Stimulated activated CD4-positive, alpha-beta T cell treated with anti-CD3 and anti-CD28 coated beads, Interleukin-1b, Interleukin-23, amount 100 ng/mL, for 4 hours (primary cell): ENCODE measurements around the gene GALNTL6.
"Not testable (repeated sequence)": the region's sequence is repeated elsewhere in the genome, so short reads cannot be mapped to it uniquely, and the experiment has no call there.

Source experiments
- DNase-seq, 2 donors: peaks; one replicate each; pipeline ENCODE4 v3.0.0-alpha.2; 2020; ENCODE audit warnings: low read depth in 2 of 2

The GALNTL6 gene

DNA sequence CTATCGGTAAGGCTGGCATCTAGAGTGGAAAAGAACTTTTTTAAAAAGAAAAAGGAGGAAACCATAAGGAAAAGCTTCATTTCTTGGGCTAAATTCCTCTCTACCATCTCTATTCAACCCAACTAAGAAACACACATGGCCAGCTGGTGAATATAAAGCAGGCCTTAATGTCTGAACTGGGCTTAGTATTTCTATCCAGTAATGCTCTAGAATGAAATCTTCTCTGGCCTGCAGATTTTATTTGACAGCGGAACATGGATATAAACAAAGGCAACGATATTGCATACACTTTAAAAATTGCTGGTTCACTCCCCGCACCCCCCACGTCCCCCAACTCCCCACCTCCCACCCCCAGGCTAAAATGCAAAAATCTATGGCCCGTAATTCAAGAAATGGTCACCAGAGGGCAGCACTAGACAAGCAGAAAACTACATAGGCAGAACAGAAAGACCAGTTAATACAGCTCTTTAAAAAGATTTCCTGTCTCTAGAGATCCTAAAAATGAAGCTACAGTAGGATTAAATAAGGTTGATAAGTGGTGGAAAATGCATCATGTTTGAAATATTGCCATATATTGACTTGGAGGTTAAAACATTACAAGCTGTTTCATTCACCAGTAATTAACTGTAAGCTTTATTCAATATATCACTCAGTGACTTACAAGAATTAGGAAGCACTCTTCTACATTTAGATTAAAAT is 1200.2 kb downstream of the GALNTL6 start:
- peak; percentile 7 to 58 for DNase-seq

DNA sequence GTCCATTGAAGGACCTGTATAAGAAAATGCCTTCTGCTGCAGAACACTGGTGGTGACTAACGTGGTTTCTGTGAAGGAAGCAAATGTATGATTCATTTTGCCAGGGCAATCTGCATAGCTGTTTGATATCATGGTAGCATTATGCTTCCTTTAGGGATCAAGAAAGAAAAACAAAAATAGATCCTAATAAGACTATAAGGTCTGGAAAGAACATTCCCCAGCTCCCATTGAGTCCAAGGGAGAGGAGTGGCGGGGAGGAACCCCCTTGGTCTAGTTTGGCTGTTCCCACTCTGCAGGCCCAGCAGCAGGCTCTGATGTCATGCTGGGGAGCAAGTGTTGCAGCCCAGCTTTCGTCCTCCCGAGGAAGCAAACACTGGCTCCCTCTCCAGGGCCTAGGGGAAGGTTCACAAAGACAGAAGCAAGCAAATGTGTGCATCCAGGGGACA is 1200.9 kb downstream of the GALNTL6 start:
- no peak for DNase-seq

DNA sequence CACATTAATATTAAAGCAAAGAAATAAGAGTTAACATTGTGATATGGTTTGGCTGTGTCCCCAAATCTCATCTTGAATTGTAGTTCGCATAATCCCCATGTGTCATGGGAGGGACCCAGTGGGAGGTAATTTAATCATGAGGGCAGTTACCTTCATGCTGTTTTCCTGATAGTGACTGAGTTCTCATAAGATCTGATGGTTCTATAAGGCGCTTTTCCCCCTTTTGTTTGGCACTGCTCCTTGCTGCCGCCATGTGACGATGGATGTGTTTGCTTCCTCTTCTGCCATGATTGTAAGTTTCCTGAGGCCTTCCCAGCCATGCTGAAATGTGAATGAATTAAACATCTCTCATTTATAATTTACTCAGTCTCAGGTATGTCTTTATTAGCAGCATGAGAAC is 1201.6 kb downstream of the GALNTL6 start:
- DNase-seq, result no peak

DNA sequence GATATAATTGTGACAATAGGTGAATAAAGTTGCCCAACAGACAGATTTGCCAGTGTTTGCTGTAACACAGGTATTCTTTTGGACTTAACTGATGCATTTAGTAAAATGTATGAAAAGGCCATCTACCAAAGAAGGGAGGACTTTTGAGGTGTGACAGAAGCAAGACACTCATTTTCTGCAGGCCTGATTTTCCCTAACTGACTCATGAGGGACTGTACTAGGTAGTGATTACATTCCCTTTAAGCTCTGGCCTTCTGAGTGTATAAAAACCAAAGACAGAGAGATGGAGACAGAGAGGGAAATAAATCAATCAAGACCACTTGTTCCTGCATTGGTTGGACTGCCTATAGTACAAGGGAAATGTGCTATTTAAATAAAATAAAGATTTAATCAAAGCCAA is 1204.6 kb downstream of the GALNTL6 start:
- DNase-seq, result no peak

DNA sequence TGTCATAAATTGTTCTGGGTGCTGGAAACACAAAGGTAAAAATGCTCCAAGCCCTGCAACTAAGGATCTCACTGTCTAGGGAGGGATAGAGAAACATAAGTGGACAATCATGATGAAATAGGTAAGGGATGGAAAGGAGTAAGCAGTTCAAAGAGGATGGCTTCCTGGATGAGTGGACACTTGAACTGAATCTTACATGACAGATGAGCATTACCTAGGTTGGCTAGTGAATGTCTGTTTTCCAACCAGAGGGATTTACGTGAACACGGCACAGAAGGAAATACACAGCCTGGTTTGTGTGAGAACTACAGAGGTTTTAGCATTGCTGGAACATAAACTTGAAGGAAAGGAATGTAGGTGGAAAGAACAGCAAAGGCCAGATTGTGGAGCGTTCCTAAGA is 1205.2 kb downstream of the GALNTL6 start:
- DNase-seq, result no peak

DNA sequence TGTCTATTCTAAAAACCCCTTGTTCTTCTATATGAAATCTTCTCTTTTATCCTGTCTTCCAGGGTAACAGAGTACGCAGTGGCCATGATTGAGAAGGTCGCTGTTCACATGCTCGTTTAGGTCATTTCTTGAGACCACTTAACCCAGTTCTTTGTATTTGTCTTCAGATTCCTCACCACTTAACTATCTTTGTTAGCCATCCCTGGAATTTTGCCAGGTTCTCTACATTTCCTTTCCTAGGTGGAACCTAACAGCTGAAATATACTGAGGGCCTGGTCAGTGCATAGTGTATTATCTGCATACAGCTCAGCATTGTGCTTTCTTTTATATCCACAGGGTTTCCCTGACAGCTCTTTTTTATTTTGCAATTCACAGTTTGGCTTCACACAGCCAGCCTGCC is 1206.5 kb downstream of the GALNTL6 start:
- no peak for DNase-seq

DNA sequence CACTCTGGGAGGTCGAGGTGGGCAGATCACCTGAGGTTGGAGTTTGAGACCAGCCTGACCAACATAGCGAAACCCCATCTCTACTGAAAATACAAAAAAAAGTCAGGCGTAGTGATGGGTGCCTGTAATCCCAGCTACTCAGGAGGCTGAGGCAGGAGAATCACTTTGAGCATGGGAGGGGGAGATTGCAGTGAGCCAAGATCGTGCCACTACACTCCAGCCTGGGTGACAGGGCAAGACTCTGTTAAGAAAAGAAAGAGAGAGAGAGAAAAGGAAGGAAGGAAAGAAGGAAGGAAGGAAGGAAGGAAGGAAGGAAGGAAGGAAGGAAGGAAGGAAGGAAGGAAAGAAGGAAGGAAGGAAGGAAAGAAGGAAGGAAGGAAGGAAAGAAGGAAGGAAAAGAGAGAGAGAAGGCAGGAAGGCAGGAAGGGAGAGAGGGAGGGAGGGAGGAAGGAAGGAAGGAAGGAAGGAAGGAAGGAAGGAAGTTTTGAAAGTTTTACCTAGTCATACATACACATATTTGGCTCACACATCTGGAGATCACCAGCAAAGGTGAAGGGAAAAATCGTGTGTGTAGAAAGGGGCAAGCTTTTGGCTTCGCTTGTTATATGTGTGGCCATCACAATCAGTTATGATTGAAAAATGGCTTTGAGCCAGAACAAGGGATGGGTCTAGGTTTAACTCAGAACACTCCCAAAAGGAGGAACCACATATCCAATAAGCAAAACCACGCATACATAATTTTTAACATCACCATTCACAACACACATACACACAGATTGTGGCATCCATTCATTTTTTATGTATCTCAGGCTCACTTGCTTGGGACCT is 1208.8 kb downstream of the GALNTL6 start:
- not testable (repeated sequence) for DNase-seq

DNA sequence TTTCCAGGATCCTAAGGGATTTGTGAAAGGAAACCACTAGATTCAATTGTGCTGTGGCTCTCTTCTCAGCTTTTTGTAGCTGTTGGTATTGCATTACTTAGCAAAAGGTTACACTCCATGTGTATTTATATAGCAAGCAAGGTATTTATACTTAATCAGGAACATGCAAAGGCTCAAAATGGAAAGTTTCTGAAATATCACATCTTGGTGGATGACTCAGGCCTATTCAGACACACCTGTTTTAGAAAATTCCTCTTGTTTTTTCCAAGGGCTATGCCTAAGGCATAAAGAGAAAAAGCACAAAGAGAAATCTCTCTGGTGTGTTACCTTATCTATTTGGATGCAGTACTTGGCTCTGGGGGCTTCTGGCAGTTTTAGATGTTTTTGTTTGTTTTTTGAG is 1211.0 kb downstream of the GALNTL6 start:
- DNase-seq, result no peak

DNA sequence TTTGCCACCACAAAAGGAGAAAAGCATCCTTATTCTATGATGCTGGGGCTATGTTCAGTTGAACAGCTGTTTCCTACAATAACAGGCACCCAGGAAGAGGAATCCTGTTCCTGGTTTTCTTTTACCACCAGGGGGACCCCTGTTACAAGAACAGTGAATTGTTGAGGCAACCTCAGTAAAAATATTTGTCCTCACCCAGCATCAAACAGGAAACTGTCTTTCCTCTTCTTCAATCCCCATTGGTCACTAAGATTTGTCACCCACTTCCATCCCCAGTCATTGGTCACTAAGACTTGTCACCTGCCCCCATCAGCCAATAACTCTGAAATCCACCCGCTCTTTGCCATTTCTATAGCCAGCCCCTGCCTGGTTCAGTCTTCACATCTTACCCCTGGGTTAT is 1211.9 kb downstream of the GALNTL6 start:
- DNase-seq, result no peak

DNA sequence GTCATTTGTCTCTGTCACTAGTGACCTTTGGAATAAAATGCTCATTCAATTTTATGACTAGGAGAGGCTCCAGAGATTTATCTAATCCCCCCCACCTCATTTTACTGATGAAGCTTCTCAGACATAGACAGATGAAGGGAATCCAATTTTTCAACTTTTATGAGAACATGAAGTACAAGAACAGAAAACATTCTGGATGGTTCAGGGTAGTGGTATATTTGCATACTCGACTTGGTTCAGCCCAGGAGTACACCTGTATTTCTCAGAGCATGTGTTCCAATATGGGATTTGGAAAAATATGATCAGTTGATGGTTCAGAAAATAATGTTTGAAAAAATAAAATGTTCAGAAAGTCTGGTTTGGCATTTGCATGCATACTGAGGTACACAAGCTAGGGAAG is 1224.0 kb downstream of the GALNTL6 start:
- DNase-seq, result no peak

DNA sequence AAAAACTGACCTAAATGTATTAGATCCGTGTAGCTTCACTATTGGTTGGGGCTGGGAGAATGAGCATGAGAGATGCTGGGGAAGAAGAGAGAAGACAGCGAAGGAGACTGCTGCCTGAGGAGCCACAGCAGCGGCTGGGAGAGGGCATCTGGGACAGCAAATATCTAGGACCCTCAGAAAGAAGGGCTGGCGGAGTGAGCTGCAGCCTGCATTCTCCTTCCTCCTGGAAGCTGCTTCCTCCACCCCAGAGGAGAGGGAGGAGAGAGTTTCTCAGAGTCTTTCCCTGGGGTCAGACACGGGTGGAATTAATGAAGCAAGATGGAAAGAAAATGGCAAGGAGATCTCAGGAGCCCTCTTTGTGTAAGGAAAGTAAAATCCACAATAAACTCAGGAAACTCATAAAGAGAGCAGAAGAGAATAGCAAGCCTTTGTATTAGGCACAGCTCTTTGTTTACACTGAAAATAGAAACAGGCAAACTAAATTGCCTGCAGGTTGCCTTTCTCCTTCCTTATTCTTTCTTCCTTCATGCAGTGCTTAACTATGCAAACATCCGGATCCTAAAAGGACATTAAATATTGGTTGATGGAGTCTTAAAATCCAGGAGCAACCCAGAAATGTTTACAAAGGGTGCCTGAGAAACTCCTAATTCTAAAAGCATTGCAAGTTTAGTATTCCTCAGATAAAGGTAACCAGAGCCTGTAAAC is 1225.1 kb downstream of the GALNTL6 start:
- DNase-seq, result no peak

DNA sequence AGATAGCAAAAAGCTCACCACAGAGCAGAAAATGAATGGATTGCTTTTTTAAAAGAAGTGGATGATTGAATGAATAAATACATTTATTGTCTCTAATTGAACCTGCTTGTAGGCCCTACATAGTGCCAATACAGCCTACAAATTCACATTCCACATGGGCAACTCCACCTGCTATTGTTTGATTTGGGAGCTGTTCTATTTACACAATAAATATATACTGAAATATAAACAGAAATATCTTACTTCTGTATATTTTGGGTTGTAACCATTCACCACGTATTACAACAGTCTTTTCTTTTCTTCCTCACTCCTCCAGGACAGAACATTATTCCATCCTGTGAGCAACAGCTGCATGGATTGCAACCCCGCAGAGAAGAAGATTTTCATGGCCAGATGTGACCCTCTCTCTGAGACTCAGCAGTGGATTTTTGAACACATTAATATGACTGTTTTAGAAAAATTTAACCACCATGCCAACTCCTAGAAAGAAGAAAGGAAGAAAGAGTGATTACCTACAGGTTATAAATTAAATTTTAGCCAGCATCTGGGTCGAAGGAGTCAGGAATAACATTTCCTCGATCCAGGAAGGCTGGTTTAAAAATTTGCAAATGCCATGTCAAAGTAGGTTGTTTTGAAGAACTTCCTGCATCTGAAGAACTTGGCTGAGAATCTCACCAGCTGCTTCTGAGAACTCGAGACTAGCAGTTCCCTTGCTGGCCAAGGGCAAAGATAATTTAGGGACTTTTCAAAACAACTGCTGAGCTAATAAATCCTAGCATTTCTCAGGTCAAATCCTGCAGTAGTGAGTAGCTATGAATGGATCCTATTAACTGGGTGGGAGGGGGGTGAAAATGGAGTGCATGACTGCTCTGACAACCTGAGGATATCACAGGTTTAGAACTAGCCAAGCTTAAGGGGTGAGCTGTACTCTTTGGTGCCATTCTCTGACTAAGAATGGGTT is 1226.7 kb downstream of the GALNTL6 start:
- no peak for DNase-seq

DNA sequence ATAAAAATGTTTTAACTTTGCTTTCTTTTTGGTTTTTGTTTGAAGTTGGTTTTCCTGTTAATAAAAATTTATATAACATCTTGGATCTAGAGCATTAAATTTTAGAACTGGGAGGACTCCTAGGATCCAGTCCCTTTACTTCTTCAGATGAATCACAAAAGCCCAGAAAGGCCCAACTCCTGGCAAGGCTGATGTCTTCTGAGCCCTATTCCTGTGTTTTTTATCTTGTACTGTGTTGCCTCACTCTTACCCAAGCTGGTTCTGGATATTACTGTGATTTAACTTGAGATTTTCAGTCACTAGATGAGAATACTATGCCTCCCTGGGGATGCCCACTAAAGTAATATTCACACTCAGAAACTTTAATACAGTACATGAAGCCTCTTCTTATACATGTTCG is 1228.3 kb downstream of the GALNTL6 start:
- no peak for DNase-seq

DNA sequence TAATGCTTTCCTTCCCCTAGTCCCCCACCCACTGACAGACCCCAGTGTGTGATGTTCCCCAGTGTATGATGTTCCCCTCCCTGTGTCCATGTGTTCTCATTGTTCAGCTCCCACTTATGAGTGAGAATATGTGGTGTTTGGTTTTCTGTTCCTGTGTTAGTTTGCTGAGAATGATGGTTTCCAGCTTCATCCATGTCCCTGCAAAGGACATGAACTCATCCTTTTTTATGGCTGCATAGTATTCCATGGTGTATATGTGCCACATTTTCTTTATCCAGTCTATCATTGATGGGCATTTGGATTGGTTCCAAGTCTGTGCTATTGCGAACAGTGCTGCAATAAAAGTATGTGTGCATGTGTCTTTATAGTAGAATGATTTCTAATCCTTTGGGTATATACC is 1228.9 kb downstream of the GALNTL6 start:
- not testable (repeated sequence) for DNase-seq

DNA sequence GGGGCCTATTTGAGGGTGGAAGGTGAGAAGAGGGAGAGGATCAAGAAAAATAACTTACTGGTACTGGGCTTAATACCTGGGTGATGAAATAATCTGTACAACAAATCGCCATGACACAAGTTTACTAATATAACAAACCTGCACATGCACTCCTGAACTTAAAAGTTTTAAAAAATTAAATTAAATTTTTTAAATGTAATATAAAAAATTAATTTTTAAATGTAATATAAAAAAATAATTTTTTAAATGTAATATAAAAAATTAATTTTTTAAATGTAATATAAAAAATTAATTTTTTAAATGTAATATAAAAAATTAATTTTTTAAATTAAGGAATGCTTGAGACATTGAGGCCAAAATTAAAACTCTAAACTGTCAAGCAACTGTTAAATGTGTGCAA is 1231.1 kb downstream of the GALNTL6 start:
- DNase-seq, result no peak

DNA sequence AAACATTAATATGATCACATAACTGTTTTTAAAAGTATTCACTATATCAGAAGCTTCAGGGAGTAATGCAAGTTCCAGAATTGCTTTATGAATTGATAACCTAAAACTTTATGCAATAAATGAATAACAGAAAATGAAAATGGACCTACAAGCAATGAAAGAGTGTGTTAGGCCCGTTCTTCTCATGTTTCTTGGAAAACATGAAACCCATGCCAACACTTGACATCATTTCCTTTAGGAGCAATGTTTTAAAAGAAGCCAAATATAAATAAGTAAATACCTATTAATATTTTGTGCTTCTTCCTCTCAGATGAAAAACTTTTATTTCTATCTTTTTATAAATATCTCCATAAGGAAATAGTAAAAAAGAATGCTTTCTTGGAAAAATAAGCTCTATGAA is 1232.4 kb downstream of the GALNTL6 start:
- DNase-seq, result no peak

DNA sequence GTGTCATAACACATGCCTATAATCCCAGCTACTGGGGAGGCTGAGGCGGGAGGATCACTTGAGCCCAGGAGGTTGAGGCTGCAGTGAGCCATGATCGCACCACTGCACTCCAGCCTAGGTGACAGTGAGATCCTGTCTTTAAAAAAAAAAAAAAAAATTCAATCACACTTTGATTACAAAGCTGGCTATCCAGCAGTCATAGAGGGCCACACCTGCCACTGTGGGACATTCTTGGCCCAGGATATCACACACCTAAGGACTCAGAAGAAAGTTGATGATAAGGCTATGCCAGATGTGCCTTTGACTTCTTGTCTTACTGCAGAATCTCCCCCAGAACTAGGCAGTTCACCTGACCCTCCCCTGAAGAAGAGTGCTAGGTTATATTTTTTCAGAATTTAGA is 1232.9 kb downstream of the GALNTL6 start:
- DNase-seq, result no peak

DNA sequence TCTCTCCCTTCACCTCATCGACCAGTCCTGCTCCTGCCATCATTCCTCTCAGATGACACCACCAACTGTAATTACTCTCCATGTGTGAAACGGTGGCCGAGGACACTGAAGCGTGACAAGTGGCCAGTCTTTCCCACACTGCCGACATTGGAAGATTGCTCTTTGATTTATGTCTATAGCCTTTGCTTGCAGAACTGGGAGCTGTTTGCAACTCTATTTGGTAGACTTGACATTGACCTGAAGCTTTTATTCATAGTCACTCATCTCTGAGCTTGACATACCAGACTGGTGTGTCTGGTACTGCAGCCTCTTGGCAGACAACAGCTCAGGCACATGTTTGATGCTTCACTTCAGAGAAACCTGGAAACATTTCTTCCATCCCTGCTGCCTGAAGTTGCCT is 1233.6 kb downstream of the GALNTL6 start:
- DNase-seq, result no peak

DNA sequence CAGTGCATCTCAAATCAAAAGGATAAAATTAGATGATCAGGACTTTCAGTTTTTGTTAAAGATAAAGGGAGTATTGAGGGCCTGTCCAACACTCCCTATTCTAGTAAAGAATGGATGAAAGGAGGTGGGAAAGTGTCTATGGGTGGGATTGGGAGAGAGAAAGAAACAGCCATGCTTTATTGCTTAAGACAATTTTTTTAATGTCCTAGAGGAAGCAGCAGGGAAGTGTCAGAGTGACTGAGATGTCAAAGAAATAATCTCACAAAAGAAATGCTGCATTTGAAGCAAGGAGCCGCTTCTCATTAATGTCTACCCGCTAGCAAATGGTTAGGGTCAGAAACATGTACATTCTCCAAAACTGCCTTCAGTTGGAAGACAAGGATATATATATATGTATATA is 1238.0 kb downstream of the GALNTL6 start:
- no peak for DNase-seq

DNA sequence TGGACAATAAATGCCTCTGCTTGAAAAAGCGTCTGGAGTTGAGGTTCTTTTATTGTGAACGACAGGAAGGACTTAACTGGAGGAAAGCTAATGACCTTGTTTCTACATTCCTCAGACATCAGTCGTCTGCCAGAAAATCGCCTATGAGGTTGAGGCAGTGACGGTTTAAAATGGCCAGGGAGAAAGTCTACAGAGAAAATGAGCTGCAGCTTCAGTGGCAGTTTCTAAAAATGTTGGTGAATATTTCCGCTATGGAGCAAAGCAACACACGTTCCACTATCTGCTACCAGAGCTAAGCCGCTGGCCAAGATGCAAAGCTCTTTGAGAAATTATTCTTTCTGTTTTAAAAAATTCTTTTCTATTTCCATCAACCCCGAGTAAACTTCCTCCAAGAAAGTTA is 1238.5 kb downstream of the GALNTL6 start:
- no peak for DNase-seq

DNA sequence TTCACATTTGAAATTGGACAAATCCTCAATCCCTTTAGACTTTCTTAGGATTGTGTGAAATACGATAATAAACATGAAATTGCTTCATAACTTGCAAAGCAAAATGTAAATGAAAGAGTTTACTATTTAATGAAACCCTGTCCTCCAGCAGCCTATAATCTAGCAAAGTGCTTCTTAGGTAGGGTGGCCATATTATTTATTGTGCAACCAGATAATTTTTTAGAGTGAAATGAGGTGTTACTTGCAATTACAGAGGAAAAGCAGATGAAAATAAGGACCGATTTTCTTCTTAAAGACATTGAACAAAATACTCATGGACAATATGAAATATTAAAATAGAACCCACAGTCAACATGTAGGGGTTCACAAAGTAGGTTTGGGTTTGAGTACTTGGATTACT is 1239.2 kb downstream of the GALNTL6 start:
- DNase-seq, result no peak

DNA sequence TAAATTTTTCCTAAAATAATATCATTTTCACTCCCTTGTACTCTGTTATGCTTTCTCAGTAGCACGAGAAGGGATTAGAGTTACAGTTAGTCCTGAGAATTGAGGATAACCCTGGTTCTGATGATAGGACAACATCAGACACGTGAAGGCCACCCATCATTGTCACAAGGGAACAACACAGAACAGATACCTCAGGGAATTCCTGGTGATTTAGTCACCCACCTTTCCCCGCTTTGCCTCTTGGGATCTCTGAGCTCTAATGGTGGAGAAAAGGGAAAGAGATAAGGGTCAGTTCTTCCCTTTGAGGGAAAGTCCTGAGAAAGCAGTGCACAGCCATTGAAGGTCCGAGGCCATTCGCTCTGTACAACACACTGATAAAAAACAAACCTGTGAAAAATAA is 1243.1 kb downstream of the GALNTL6 start:
- no peak for DNase-seq
